Myocyte (in vitro differentiated cells): ENCODE measurements around the gene FAM171A1. TPM values are rescaled to one million over a fixed set of nuclear protein-coding genes. Genes with fewer than 3 reads are reported as not detected.
"Not testable (repeated sequence)": the region's sequence is repeated elsewhere in the genome, so short reads cannot be mapped to it uniquely, and the experiment has no call there.

Source experiments
- DNase-seq: peaks from one replicate; pipeline ENCODE4 v3.0.0-alpha.2; 2012; ENCODE audit warnings: low read depth
- polyA plus RNA-seq: library from polyadenylated mRNA; unstranded; fragments of >200 nt; gene quantifications from one replicate; pipeline ENCODE4 v1.2.1, GENCODE V29; 2012; ENCODE audit warnings: missing spikeins
- total RNA-seq: library from RNA; depleted of rRNA; stranded (reverse); fragments of >200 nt; gene quantifications from 2 replicates; pipeline ENCODE4 v1.2.3, GENCODE V29; 2014

Gene FAM171A1
- total RNA-seq = 14.0 and 15.0 TPM in 2 replicates
- polyA plus RNA-seq = 19.9 TPM

DNA sequence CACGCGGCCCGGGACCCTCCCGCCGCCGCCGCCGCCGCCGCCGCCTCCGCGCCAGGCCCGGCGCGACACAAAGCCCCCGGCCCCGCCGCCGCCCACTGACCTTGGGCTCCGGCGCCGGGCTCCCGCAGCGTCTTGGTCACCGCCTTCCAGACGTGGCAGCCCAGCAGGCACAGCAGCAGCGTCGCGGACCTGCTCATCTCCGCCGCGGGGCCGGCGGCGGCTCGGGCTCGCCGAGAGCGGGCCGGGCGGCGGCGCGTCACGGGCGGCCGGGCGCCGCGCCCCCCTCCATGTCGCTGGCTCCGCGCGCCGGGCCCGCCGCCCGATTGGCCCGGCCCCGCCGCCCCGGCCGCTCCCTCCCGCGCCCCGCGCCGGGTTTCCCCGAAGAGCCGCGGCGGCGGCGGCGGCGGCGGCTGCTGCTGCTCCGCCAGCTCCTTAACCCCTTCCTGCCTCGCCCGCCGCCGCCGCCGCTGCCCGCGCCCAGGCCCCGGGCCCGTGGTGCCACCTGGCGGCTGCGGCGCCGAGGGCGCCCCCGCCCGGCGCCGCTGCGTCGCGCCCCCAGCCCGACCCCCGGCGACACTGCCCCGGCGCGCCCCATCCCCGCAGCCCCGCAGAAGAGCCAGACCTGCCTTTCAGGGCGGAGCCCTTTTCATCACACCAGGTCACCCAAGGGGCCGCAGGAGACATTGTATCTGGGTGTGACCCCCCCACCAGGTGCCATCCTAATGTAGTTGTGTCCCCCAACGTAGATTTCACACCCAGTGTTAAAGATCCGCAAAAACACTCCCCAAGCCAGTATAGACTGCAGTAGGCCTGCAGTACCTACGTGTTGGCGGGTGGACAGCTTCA is at the start of gene FAM171A1:
TSS of gene FAM171A1 (minus strand) at position 434 of the 846 bp plus-strand sequence. CDS start at position 197, 237 bp downstream.
- peak; percentile 65 for DNase-seq

- no peak for DNase-seq
Observed at GRCh38 chr10:15420858-15421257, 49.8 kb upstream of the FAM171A1 start.

DNA sequence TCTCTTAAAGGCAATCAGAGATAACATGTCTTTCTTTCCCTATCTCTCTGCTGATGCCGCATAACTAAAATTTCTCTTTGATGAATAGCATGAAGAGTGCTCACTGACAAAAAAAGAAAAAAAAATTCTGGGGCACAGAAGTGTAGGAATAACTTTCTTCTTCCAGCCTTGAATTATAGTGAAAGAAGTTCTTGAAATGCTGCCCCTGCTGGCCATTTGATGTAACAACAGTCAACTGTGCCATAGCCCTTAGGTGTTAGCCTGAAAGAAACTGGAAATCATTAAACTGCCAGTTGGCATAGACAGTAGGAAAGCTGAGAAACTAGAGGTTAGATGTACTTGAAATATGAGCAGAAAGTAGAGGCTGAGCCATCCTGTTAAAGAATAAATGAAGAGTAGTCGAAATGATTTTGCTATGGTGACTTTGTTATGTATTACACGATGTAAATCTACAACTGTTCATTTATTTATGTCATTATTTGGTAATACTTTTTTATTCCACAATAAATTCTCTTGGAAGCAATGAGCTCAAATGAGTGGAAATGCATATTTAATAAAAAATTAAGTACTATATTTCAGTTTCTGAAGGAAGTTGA is 48.3 kb upstream of the FAM171A1 start:
- DNase-seq = peak; percentile 57

- DNase-seq = no peak
Observed at GRCh38 chr10:15416034-15416433, 44.9 kb upstream of the FAM171A1 start.

DNA sequence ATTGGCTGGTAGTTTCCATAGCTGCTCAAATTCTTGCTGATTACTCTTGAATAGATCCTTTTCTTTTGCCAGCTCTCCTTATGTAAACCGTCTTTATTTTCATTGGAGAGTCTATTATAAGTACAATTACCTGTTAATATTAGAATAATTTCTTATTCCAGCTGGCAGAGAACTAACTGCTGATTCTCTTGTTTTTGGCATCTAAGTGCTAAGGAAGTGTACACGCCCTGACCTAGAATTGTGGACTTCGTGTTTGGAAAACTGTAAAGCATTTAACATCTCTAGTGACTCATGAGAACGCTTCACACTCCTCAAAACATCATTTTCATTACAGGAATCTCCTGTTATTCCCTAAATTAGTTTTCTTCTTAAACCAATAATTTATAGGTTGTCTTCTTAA is 39.9 kb upstream of the FAM171A1 start:
- no peak for DNase-seq

GRCh38 chr10:15409350-15409749 is 38.3 kb upstream of the FAM171A1 start:
- not testable (repeated sequence) for DNase-seq

GRCh38 chr10:15408557-15408956 is 37.5 kb upstream of the FAM171A1 start:
- DNase-seq = no peak

GRCh38 chr10:15405319-15405718 is 34.2 kb upstream of the FAM171A1 start:
- DNase-seq = no peak

DNA sequence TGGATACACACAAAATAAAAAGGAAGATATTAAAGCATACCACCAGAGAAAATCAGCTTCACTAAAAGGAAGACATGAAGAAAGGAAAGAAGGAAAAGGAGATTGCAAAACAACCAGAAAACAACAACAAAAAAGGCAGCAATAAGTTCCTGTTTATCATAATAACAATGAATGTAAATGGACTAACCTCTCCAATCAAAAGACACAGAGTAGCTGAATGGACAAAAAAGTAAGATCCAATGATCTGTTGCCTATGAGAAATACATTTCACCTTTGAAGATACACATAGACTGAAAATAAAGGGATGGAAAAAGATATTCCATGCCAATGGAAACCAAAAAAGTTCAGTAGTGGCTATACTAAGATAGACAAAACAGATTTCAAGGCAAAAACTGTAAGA is 30.3 kb upstream of the FAM171A1 start:
- DNase-seq = no peak

DNA sequence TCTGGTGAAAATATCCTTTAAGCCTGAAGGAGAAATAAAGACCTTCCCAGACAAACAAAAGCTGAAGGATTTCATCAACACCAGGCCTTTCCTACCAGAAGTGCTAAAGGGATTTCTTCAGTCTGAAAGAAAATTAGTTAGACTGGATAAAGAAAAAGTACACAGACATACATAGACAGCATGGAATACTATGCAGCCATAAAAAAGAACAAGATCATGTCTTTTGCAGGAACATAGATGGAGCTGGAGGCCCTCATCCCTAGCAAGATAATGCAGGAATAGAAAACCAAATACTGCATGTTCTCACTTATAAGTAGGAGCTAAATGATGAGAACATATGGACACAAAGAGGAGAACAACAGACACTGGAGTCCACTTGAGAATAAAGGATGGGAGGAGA is 29.4 kb upstream of the FAM171A1 start:
- DNase-seq = not testable (repeated sequence)

- no peak for DNase-seq
Observed at GRCh38 chr10:15399060-15399661, 28.1 kb upstream of the FAM171A1 start.

DNA sequence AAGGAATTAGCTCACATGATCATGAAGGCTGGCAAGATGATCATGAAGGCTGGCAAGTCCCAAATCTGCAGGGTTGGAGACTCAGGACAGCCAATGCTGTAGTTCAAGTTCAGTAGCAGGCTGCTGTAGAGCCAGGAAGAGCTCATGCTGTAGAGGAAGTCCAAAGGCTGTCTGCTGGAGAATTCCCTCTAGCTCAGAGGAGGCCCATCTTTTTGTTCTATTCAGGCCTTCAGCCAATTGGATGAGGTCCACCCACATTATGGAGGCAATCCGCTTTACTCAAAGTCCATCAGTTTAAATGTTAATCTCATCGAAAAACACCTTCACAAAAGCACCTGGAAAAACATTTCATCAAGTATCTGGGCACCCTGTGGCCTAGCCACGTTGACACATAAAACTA is 24.8 kb upstream of the FAM171A1 start:
- DNase-seq = no peak

- no peak for DNase-seq
Observed at GRCh38 chr10:15393139-15393825, 22.2 kb upstream of the FAM171A1 start.

GRCh38 chr10:15391491-15391890 is 20.4 kb upstream of the FAM171A1 start:
- no peak for DNase-seq

DNA sequence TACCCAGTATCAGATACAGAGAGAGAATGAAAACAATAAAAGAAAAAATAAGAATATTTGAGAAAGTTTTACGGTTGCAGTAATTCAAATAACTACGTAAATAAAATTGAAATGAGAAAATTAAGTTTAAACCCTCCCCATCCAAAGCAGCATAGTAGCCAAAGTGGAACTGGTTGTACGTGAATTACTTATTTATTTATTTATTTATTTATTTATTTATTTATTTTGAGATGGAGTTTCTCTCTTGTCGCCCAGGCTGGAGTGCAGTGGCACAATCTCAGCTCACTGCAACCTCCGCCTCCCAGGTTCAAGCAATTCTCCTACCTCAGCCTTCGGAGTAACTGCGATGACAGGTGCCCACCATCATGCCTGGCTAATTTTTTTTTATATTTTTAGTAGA is 17.1 kb upstream of the FAM171A1 start:
- DNase-seq = not testable (repeated sequence)

- DNase-seq = no peak
Observed at GRCh38 chr10:15387021-15387420, 15.9 kb upstream of the FAM171A1 start.

GRCh38 chr10:15385552-15386455 is 14.7 kb upstream of the FAM171A1 start:
- no peak for DNase-seq

GRCh38 chr10:15381420-15381819 is 10.3 kb upstream of the FAM171A1 start:
- no peak for DNase-seq

DNA sequence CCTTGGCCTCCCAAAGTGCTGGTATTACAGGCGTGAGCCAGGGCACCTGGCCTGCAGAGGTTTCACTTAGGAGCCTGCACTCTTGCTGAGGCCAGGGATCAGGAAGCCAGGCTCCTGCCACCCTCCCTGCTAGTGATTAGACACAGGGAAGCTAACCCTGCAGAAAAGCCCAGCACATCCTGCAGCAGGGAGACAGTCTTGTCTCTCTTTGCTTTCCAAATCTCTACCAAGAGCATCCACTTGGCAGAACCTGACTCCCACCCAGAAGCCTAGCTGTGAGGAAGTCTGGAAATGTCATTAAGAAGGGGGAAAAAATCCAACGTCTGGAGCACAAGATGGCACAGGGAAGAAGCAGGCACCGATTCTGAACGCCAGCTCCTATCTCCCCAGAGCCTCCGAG is 8.0 kb upstream of the FAM171A1 start:
- no peak for DNase-seq

- DNase-seq = no peak
Observed at GRCh38 chr10:15378569-15378968, 7.5 kb upstream of the FAM171A1 start.

GRCh38 chr10:15374566-15374965 is 3.5 kb upstream of the FAM171A1 start:
- DNase-seq = no peak
